Measurements from ENCODE around the gene NME4. TPM values are rescaled to one million over a fixed set of nuclear protein-coding genes. Genes with fewer than 3 reads are reported as not detected.

NME4 gene
- total RNA-seq, 2 experiments from 2014 or later = 33.9 to 34.0 TPM

DNA sequence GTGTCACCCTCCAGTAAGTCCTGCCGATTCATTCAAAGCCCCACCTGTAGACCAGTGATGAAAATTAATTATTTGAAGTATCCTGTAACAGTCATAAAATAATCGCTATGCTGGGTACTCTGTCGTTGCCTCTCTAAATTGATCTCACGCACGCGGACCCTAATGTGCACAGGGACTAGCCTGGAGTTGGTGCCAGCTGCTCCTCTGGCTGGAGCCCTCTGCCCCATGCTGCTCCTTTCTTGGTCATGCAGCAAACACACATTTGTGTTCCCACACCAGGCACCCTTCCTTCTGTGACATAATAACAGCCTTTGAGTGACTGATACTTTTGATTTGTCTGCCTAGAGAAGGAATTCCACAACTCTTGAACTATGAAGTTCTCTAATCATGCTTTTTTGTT, 44.4 kb downstream of the NME4 start:
- ChIA-PET POLR2A (no interaction called here), CTCF (no interaction called here)
- no peak overlapping the region for H3K4me3 Mint-ChIP-seq
- no peaks in the 10 kb centered on the region for H3K9me3 Mint-ChIP-seq
- no peak overlapping the region for H3K27ac Mint-ChIP-seq
- H3K4me1 Mint-ChIP-seq = no peaks in the 10 kb centered on the region
- no peaks in the 10 kb centered on the region for H3K27me3 Mint-ChIP-seq
- DNase-seq = no peak
- no peaks in the 10 kb centered on the region for H3K36me3 Mint-ChIP-seq (ENCODE audit: low read depth)

DNA sequence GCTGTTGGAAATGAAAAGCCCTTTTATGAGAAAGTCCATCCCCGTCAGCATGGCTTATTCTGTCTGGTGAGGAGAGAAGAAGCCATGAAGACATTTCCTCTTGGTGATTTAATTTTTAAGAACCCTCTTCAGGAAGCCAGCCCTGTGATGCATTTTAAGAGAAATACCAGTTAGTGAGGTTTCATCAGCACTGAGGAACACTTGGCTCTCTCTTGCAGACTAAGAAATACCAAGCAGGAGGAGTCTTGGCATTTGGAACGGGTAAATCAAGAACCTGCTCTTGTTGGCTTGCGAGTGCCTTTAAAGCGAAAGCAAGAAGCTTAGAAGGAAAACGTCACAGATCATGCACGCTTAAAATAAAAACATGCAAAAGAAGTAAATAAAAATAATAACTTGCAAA, 46.0 kb downstream of the NME4 start:
- CTCF ChIA-PET = no interaction called here
- POLR2A ChIA-PET = no interaction called here

GRCh38 chr16:444027-444426, 47.0 kb downstream of the NME4 start:
- CTCF ChIA-PET = no interaction called here
- no peak for DNase-seq

More for the DNA sequence above, 46.0 kb downstream of the NME4 start:
- no peak overlapping the region for H3K27ac Mint-ChIP-seq
- no peak for DNase-seq
- H3K4me1 Mint-ChIP-seq = no peaks in the 10 kb centered on the region
- no peaks in the 10 kb centered on the region for H3K36me3 Mint-ChIP-seq (ENCODE audit: low read depth)
- no peaks in the 10 kb centered on the region for H3K9me3 Mint-ChIP-seq
- no peak overlapping the region for H3K4me3 Mint-ChIP-seq
- no peaks in the 10 kb centered on the region for H3K27me3 Mint-ChIP-seq

DNA sequence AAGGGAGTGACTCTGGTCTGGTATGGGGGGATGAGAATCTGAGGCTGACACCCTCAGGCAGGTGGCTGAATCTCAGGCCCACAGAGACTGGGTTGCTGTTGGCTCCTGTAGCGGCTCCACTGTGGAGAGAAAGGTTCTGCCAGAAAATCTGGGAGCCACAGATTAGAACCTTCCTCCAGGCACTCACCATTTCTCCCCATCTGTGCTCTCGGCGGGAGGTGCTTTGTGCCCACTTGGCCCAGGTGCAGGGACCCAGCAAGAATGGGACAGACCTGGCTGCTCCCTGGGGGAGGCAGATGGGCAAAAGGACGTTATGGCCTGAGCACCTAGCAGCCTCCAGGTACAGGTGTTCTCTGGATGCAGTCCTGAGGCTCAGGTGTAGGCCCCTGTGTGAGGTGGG, 48.6 kb downstream of the NME4 start:
- POLR2A ChIA-PET = no interaction called here
- Mint-ChIP-seq H3K36me3 (ENCODE audit: low read depth) (no peaks in the 10 kb centered on the region), H3K27ac (no peak overlapping the region), H3K4me1 (no peaks in the 10 kb centered on the region), H3K9me3 (no peaks in the 10 kb centered on the region), H3K4me3 (no peak overlapping the region), H3K27me3 (no peaks in the 10 kb centered on the region)
- DNase-seq = no peak
- CTCF ChIA-PET = no interaction called here

More at GRCh38 chr16:444027-444426, 47.0 kb downstream of the NME4 start:
- no peaks in the 10 kb centered on the region for H3K36me3 Mint-ChIP-seq (ENCODE audit: low read depth)
- no peaks in the 10 kb centered on the region for H3K4me1 Mint-ChIP-seq
- no peak overlapping the region for H3K27ac Mint-ChIP-seq
- H3K27me3 Mint-ChIP-seq = no peaks in the 10 kb centered on the region
- H3K4me3 Mint-ChIP-seq = no peak overlapping the region
- H3K9me3 Mint-ChIP-seq = no peaks in the 10 kb centered on the region
- POLR2A ChIA-PET = no interaction called here

Other genes starting within 250 kb of the NME4 start
- gene HBZ, start 244.6 kb upstream of the NME4 start, total RNA-seq = not detected
- not detected for gene HBM, start 231.2 kb upstream of the NME4 start, total RNA-seq
- not detected for gene HBA2, start 224.3 kb upstream of the NME4 start, total RNA-seq
- not detected for gene HBA1, start 220.5 kb upstream of the NME4 start, total RNA-seq
- gene HBQ1, start 216.7 kb upstream of the NME4 start, total RNA-seq = not detected
- gene LUC7L, start 167.8 kb upstream of the NME4 start, total RNA-seq = 10 to 100 TPM; 54.9 to 61.0 TPM
- 10 to 100 TPM; 26.9 to 31.5 TPM for gene FAM234A, start 162.4 kb upstream of the NME4 start, total RNA-seq
- gene RGS11, start 121.3 kb upstream of the NME4 start, total RNA-seq = under 1 TPM; 0.10 to 0.40 TPM
- gene ARHGDIG, start 116.6 kb upstream of the NME4 start, total RNA-seq = not detected
- gene PDIA2, start 114.0 kb upstream of the NME4 start, total RNA-seq = not detected
- 10 to 100 TPM; 25.4 to 25.7 TPM for gene AXIN1, start 44.5 kb upstream of the NME4 start, total RNA-seq
- 10 to 100 TPM; 71.4 to 72.6 TPM for gene MRPL28, start 26.7 kb upstream of the NME4 start, total RNA-seq
- 10 to 100 TPM; 59.2 to 59.9 TPM for gene PGAP6, start 15.2 kb upstream of the NME4 start, total RNA-seq
- 1 to 10 TPM; 3.0 to 3.3 TPM for gene DECR2, start 4.7 kb downstream of the NME4 start, total RNA-seq
- gene RAB11FIP3, start 28.4 kb downstream of the NME4 start, total RNA-seq = 10 to 100 TPM; 21.2 to 25.4 TPM
- gene CAPN15, start 130.5 kb downstream of the NME4 start, total RNA-seq = 10 to 100 TPM; 91.7 to 93.4 TPM
- gene PRR35, start 163.2 kb downstream of the NME4 start, total RNA-seq = not detected
- 1 to 10 TPM; 2.3 to 2.6 TPM for gene NHLRC4, start 169.8 kb downstream of the NME4 start, total RNA-seq
- 10 to 100 TPM; 33.7 to 35.1 TPM for gene PIGQ, start 172.8 kb downstream of the NME4 start, total RNA-seq
- 10 to 100 TPM; 12.2 to 14.2 TPM for gene RAB40C, start 192.9 kb downstream of the NME4 start, total RNA-seq
- gene WFIKKN1, start 233.8 kb downstream of the NME4 start, total RNA-seq = under 1 TPM; 0.10 to 0.13 TPM
- gene METTL26, start 239.1 kb downstream of the NME4 start, total RNA-seq = 10 to 100 TPM; 66.6 to 67.5 TPM
- 10 to 100 TPM; 20.3 to 22.8 TPM for gene MCRIP2, start 244.6 kb downstream of the NME4 start, total RNA-seq

All from activated CD4-positive, alpha-beta memory T cell treated with anti-CD3 and anti-CD28 coated beads, Interleukin-2, amount 10 ng/mL, durations not matched to agents 7 days and 5 days (primary cell).